D341Med (cell line): Measurements from ENCODE around the gene ZNF501.

Experiments used
- DNase-seq: peaks from one replicate; pipeline ENCODE4 v3.0.0; 2012; ENCODE audit warnings: low spot score

ZNF501 gene

GRCh38 chr3:44729384-44729910, at the start of gene ZNF501:
TSS of gene ZNF501 (plus strand) at chr3:44729635. CDS start at chr3:44734422, 4,787 bp downstream.
- DNase-seq = peak; percentile 96

- DNase-seq = no peak
Measured at GRCh38 chr3:44680921-44681455, 48.4 kb upstream of the ZNF501 start.

GRCh38 chr3:44682182-44682896, 47.1 kb upstream of the ZNF501 start:
- no peak for DNase-seq

- DNase-seq = peak; percentile 97
Measured at GRCh38 chr3:44685128-44685800, 44.2 kb upstream of the ZNF501 start.

- no peak for DNase-seq
Measured at GRCh38 chr3:44687898-44688297, 41.5 kb upstream of the ZNF501 start.

GRCh38 chr3:44712455-44713075, 16.9 kb upstream of the ZNF501 start, which contains the start of gene ZNF502:
TSS of gene ZNF502 (plus strand) at chr3:44712660. CDS start at chr3:44720262, 7,602 bp downstream.
- DNase-seq = peak; percentile 86

- no peak for DNase-seq
Measured at GRCh38 chr3:44721231-44722102, 8.0 kb upstream of the ZNF501 start.

GRCh38 chr3:44722103-44722401, 7.4 kb upstream of the ZNF501 start:
- DNase-seq = no peak

GRCh38 chr3:44734646-44735168, 5.3 kb downstream of the ZNF501 start:
- no peak for DNase-seq

GRCh38 chr3:44761101-44761423, 31.6 kb downstream of the ZNF501 start:
- no peak for DNase-seq

- peak; percentile 96 for DNase-seq
Measured at GRCh38 chr3:44761424-44762169, 32.2 kb downstream of the ZNF501 start, which contains the start of the genes KIAA1143 and KIF15. TSS of gene KIAA1143 (minus strand) at chr3:44761619. CDS start at chr3:44761602, 17 bp downstream. TSS of gene KIF15 (plus strand) at chr3:44761794. CDS start at chr3:44761866, 72 bp downstream.

- no peak for DNase-seq
Measured at GRCh38 chr3:44762170-44762677, 32.8 kb downstream of the ZNF501 start.

- no peak for DNase-seq
Measured at GRCh38 chr3:44762690-44763089, 33.3 kb downstream of the ZNF501 start.

- DNase-seq = no peak
Measured at GRCh38 chr3:44764248-44764647, 34.8 kb downstream of the ZNF501 start.

- DNase-seq = no peak
Measured at GRCh38 chr3:44771424-44772098, 42.1 kb downstream of the ZNF501 start.

GRCh38 chr3:44772099-44772442, 42.6 kb downstream of the ZNF501 start:
- no peak for DNase-seq

- peak; percentile 53 for DNase-seq
Measured at GRCh38 chr3:44782891-44783290, 53.5 kb downstream of the ZNF501 start.
